Mesenchymal stem cell (in vitro differentiated cells and primary cell): ENCODE data around the gene TBRG1.
"Not testable (repeated sequence)": the region's sequence is repeated elsewhere in the genome, so short reads cannot be mapped to it uniquely, and the experiment has no call there.

ENCODE experiments used
- DNase-seq: peaks from one replicate; pipeline ENCODE4 v3.0.0-alpha.2; 2013
- H2AFZ ChIP-seq: one replicate; pipeline ENCODE4 v1.6.1; 2013; ENCODE audit warnings: low read depth, mild to moderate bottlenecking, control low read depth, inconsistent platforms, low read length, moderate library complexity
- H2AK5ac ChIP-seq: 2 replicates; pipeline ENCODE4 v1.6.1; 2013; ENCODE audit warnings: low read length, moderate library complexity, mild to moderate bottlenecking, inconsistent platforms; ENCODE audit not compliant: severe bottlenecking
- H2BK120ac ChIP-seq: one replicate; pipeline ENCODE4 v1.6.1; 2013; ENCODE audit warnings: low read depth, mild to moderate bottlenecking, inconsistent platforms, low read length, moderate library complexity
- H2BK12ac ChIP-seq, 2 experiments: one replicate each; pipeline ENCODE4 v1.6.1; 2013; ENCODE audit warnings: inconsistent platforms in 2 of 2, low read length in 2 of 2, mild to moderate bottlenecking in 2 of 2, moderate library complexity in 2 of 2, control low read depth in 1 of 2
- H2BK15ac ChIP-seq: one replicate; pipeline ENCODE4 v1.6.1; 2013; ENCODE audit warnings: mild to moderate bottlenecking, low read depth, inconsistent platforms; ENCODE audit not compliant: poor library complexity, severe bottlenecking
- H2BK5ac ChIP-seq: 2 replicates; pipeline ENCODE4 v1.6.1; 2013; ENCODE audit warnings: low read depth, mild to moderate bottlenecking, low read length, control low read depth, inconsistent platforms; ENCODE audit not compliant: poor library complexity, severe bottlenecking
- H3K14ac ChIP-seq, 2 experiments: one replicate each; pipeline ENCODE4 v1.6.1; 2013; ENCODE audit warnings: inconsistent platforms in 2 of 2, low read length in 2 of 2, control low read depth in 1 of 2, mild to moderate bottlenecking in 1 of 2, moderate library complexity in 1 of 2
- H3K18ac ChIP-seq, 2 experiments: one replicate each; pipeline ENCODE4 v1.6.1; 2013; ENCODE audit warnings: inconsistent platforms in 2 of 2, low read length in 2 of 2, control low read depth in 1 of 2, low read depth in 1 of 2, mild to moderate bottlenecking in 1 of 2
- H3K23ac ChIP-seq, 2 experiments: one replicate each; pipeline ENCODE4 v1.6.1; 2013; ENCODE audit warnings: inconsistent platforms in 2 of 2, low read length in 2 of 2, mild to moderate bottlenecking in 2 of 2, moderate library complexity in 2 of 2, control low read depth in 1 of 2
- H3K27ac ChIP-seq: 2 replicates; pipeline ENCODE4 v1.5.1; 2013; ENCODE audit warnings: mild to moderate bottlenecking, moderate library complexity, low read length, control low read depth, inconsistent platforms; ENCODE audit not compliant: poor library complexity, severe bottlenecking
- H3K27me3 ChIP-seq, 2 experiments: 2 replicates each; pipeline versions ENCODE4 v1.6.1 to v1.7.0; 2013; ENCODE audit warnings: low read length in 2 of 2, mild to moderate bottlenecking in 2 of 2, moderate library complexity in 2 of 2, control low read depth in 1 of 2, inconsistent platforms in 1 of 2; ENCODE audit not compliant: control insufficient read depth in 1 of 2, insufficient read depth in 1 of 2
- H3K36me3 ChIP-seq, 2 experiments: 2 replicates each; pipeline versions ENCODE4 v1.6.1 to v1.7.0; 2013; ENCODE audit warnings: low read length in 2 of 2, control low read depth in 1 of 2, inconsistent platforms in 1 of 2, low read depth in 1 of 2, mild to moderate bottlenecking in 1 of 2; ENCODE audit not compliant: insufficient read depth in 2 of 2, control insufficient read depth in 1 of 2
- H3K4ac ChIP-seq, 2 experiments: one replicate each; pipeline ENCODE4 v1.6.1; 2013; ENCODE audit warnings: inconsistent platforms in 2 of 2, low read length in 2 of 2, mild to moderate bottlenecking in 2 of 2, moderate library complexity in 2 of 2, control low read depth in 1 of 2, low read depth in 1 of 2
- H3K4me1 ChIP-seq: 2 replicates; pipeline ENCODE4 v1.6.1; 2013; ENCODE audit warnings: low read depth, low read length, control low read depth; ENCODE audit not compliant: control insufficient read depth, insufficient read depth
- H3K4me2 ChIP-seq: 2 replicates; pipeline ENCODE4 v1.6.1; 2013; ENCODE audit warnings: low read length, mild to moderate bottlenecking, inconsistent platforms; ENCODE audit not compliant: poor library complexity, severe bottlenecking
- H3K4me3 ChIP-seq, 2 experiments: 2 replicates each; pipeline versions ENCODE4 v1.5.1 to v1.7.0; 2013; ENCODE audit warnings: low read length in 2 of 2, mild to moderate bottlenecking in 2 of 2, control low read depth in 1 of 2, low read depth in 1 of 2; ENCODE audit not compliant: insufficient read depth in 1 of 2
- H3K79me1 ChIP-seq: replicated peaks from 2 replicates; pipeline ENCODE4 v1.6.1; 2013; ENCODE audit warnings: mild to moderate bottlenecking, control low read depth, low read length, inconsistent platforms; ENCODE audit not compliant: poor library complexity, severe bottlenecking
- H3K9ac ChIP-seq: 2 replicates; pipeline ENCODE4 v1.7.0; 2013; ENCODE audit warnings: mild to moderate bottlenecking, low read length, moderate library complexity
- H3K9me3 ChIP-seq: 2 replicates; pipeline ENCODE4 v1.7.0; 2013; ENCODE audit warnings: mild to moderate bottlenecking, low read length; ENCODE audit not compliant: control insufficient read depth
- H4K8ac ChIP-seq: one replicate; pipeline ENCODE4 v1.6.1; 2013; ENCODE audit warnings: inconsistent platforms, mild to moderate bottlenecking, low read length, moderate library complexity
- H4K91ac ChIP-seq: one replicate; pipeline ENCODE4 v1.6.1; 2013; ENCODE audit warnings: mild to moderate bottlenecking, low read length, inconsistent platforms
- WGBS: methylation state at CpG from one replicate; pipeline ENCODE4 v1.1.7; 2013; ENCODE audit warnings: mixed read lengths; 5-methylcytosine and 5-hydroxymethylcytosine counted together

TBRG1 gene

DNA sequence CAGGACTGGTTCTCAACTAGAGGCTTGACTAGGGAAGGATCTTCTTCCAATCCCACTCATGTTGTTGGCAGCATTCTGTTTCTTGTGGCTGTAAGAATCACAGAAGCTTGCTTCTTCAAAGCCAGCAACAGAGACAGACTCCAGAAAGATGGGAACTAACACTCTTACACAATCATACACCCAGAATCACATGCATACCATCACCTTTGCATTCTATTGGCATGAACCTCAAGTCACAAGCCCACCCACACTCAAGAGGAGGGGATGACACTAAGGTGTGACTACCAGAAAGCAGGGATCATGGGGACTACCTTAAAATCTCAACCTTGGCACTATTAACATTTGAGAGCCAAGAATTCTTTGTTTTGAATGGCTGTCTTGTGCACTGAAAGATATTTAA lies 25.0 kb upstream of the TBRG1 start:
- no peaks in the 10 kb centered on the region for H3K79me1 ChIP-seq
- H3K27ac ChIP-seq = no peak overlapping the region
- H3K36me3 ChIP-seq = no peaks in the 10 kb centered on the region
- H2AFZ ChIP-seq = no peak overlapping the region
- no peak overlapping the region for H3K14ac ChIP-seq
- no peak overlapping the region for H3K23ac ChIP-seq
- H2BK120ac ChIP-seq = no peak overlapping the region
- H3K27me3 ChIP-seq = no peaks in the 10 kb centered on the region
- H3K4me3 ChIP-seq = no peak overlapping the region
- H3K9ac ChIP-seq = no peak overlapping the region
- DNase-seq = no peak
- no peaks in the 10 kb centered on the region for H3K4me1 ChIP-seq
- H3K4me2 ChIP-seq = no peak overlapping the region
- no peak overlapping the region for H3K18ac ChIP-seq
- H4K8ac ChIP-seq = no peak overlapping the region
- H2BK15ac ChIP-seq = no peak overlapping the region
- H3K4ac ChIP-seq = no peak overlapping the region
- H2AK5ac ChIP-seq = no peak overlapping the region
- H3K9me3 ChIP-seq = no peaks in the 10 kb centered on the region
- no peak overlapping the region for H2BK5ac ChIP-seq
- H2BK12ac ChIP-seq = no peak overlapping the region
- H4K91ac ChIP-seq = no peak overlapping the region

DNA sequence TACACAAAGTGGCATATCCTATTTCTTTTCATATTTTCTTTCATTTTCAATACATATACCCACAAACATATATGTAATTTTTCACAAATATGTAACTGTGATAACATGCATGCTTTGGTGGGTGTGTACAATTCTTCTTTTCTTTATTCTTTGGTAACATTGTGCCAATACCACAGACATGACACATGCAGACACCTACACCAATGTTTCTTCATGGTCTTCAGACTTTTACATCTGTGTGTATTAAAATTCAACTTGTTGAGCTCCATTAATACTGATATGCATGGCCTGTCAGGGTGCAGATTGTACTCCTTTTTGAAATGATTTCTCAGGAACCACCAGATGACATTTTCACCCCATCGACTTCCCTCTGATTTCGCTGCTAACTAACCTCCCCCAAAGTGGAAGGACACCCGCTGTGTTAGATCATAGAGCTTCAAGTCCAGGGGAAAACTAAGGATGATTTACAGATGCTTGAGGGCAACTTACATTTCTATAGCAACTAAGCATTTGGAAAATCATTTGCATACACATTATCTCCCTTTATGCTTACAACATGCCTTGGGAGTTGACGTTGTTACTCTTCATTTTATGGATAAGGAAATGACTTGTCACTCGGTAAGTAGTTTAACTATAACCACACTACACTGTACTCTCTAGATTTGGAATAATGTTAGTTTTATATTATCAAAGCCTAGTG lies 21.9 kb upstream of the TBRG1 start:
- H3K4ac ChIP-seq = no peak overlapping the region
- no peak overlapping the region for H3K18ac ChIP-seq
- H4K8ac ChIP-seq = no peak overlapping the region
- no peak overlapping the region for H3K4me3 ChIP-seq
- H3K14ac ChIP-seq = no peak overlapping the region
- H3K4me2 ChIP-seq = no peak overlapping the region
- H3K27me3 ChIP-seq = no peaks in the 10 kb centered on the region
- no peaks in the 10 kb centered on the region for H3K4me1 ChIP-seq
- H3K27ac ChIP-seq = no peak overlapping the region
- H2BK12ac ChIP-seq = no peak overlapping the region
- WGBS = 63% methylated on average over 4 of the region's 5 CpGs
- no peaks in the 10 kb centered on the region for H3K36me3 ChIP-seq
- no peak overlapping the region for H2AK5ac ChIP-seq
- H2BK120ac ChIP-seq = no peak overlapping the region
- H2AFZ ChIP-seq = no peak overlapping the region
- H4K91ac ChIP-seq = no peak overlapping the region
- H2BK5ac ChIP-seq = no peak overlapping the region
- no peaks in the 10 kb centered on the region for H3K79me1 ChIP-seq
- H3K9ac ChIP-seq = no peak overlapping the region
- H2BK15ac ChIP-seq = no peak overlapping the region
- DNase-seq = no peak
- H3K23ac ChIP-seq = no peak overlapping the region
- no peaks in the 10 kb centered on the region for H3K9me3 ChIP-seq

DNA sequence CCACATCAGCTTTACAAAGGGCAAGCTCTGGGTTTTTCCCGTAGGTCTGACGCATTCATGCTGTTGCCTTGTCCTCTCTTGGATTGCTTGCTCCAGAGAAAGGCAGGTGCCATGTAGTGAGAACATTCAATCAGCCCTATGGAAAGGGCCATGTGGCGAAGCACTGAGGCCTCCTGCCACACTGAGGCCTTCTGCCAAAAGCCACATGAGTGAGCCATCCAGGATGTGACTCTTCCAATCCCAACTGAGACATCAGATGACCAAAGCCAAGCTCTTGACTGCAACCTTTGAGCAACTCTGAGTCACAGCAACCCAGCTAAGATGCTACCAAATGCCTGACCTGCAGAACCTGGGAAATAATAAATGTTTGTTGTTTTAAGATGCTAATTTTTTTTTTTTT lies 20.5 kb upstream of the TBRG1 start:
- Histone ChIP-seq H3K4ac (no peak overlapping the region), H3K18ac (no peak overlapping the region), H4K91ac (no peak overlapping the region), H3K4me2 (no peak overlapping the region), H3K27me3 (no peaks in the 10 kb centered on the region), H2BK120ac (no peak overlapping the region), H3K23ac (no peak overlapping the region), H3K79me1 (no peaks in the 10 kb centered on the region), H3K4me1 (no peaks in the 10 kb centered on the region), H2BK15ac (no peak overlapping the region), H2AK5ac (no peak overlapping the region), H4K8ac (no peak overlapping the region), H3K9ac (no peak overlapping the region), H2AFZ (no peak overlapping the region), H3K9me3 (no peaks in the 10 kb centered on the region), H2BK5ac (no peak overlapping the region), H3K27ac (no peak overlapping the region), H3K36me3 (no peaks in the 10 kb centered on the region), H3K4me3 (no peak overlapping the region), H2BK12ac (no peak overlapping the region), H3K14ac (no peak overlapping the region)
- no peak for DNase-seq
- 77% methylated on average over 3 of the region's 3 CpGs for WGBS

DNA sequence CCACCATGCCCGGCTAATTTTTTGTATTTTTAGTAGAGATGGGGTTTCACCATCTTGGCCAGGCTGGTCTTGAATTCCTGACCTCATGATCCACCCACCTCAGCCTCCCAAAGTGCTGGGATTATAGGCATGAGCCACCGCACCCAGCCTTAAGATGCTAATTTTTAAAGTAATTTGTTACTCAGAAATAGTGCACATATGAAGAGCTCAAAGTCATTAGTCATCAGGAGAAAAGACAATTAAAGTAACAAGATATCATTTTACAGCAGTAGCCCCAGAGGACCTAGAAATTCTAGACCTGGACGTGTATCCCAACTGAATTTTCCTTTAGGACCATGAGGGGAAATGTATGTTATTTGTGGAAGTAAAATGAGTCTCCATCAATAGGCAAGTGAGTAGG lies 19.9 kb upstream of the TBRG1 start:
- H3K14ac ChIP-seq, H3K23ac ChIP-seq, H2BK120ac ChIP-seq, H4K8ac ChIP-seq, H3K79me1 ChIP-seq, H3K4ac ChIP-seq, H3K4me1 ChIP-seq, H3K9ac ChIP-seq, H3K9me3 ChIP-seq, H2BK15ac ChIP-seq, H3K36me3 ChIP-seq, H2BK12ac ChIP-seq, H3K4me2 ChIP-seq, H2BK5ac ChIP-seq, H3K27ac ChIP-seq, H3K18ac ChIP-seq, DNase-seq, H2AK5ac ChIP-seq, H4K91ac ChIP-seq, H3K4me3 ChIP-seq, H3K27me3 ChIP-seq, H2AFZ ChIP-seq: not testable (repeated sequence)
- WGBS = 75% methylated on average over 1 of the region's 3 CpGs
